Kidney epithelial cell (primary cell): ENCODE data around the gene SCGB1D1. TPM values are rescaled to one million over a fixed set of nuclear protein-coding genes. Genes with fewer than 3 reads are reported as not detected.

ENCODE experiments used
- DNase-seq: peaks from one replicate; pipeline ENCODE4 v3.0.0-alpha.2; 2010; ENCODE audit warnings: low read depth
- H3K27me3 ChIP-seq: 2 replicates; pipeline ENCODE4 v1.6.0; 2011; ENCODE audit warnings: low read length; ENCODE audit not compliant: control insufficient read depth, insufficient read depth
- H3K36me3 ChIP-seq: 2 replicates; pipeline ENCODE4 v1.5.1; 2011; ENCODE audit warnings: low read length; ENCODE audit not compliant: control insufficient read depth, insufficient read depth
- H3K4me3 ChIP-seq: 2 replicates; pipeline ENCODE4 v1.5.1; 2011; ENCODE audit warnings: low read depth, mild to moderate bottlenecking, control low read depth, low read length
- total RNA-seq: library from RNA; depleted of rRNA; stranded (reverse); fragments of >200 nt; gene quantifications from 2 replicates; pipeline ENCODE4 v1.2.3, GENCODE V29; 2015
- TF ChIP-seq, protein P1 (sequence below): IDR thresholded peaks from 2 replicates; pipeline ENCODE4 v1.5.1; 2011; ENCODE audit warnings: mild to moderate bottlenecking, moderate library complexity, low read length, control low read depth, inconsistent platforms; ENCODE audit not compliant: insufficient read depth, poor library complexity, severe bottlenecking

SCGB1D1 gene, protein sequence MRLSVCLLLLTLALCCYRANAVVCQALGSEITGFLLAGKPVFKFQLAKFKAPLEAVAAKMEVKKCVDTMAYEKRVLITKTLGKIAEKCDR
- not detected in 2 replicates for total RNA-seq

GRCh38 chr11:62190011-62190410 lies at the start of gene SCGB1D1:
Gene SCGB1D1, plus strand, starts transcription at chr11:62190216. Its CDS starts 69 bp downstream, at chr11:62190285.
- Histone ChIP-seq H3K4me3 (no peak within 1 kb of the TSS), H3K27me3 (peaks cover 9% of the 10 kb centered on the region), H3K36me3 (no peaks in the 10 kb centered on the region)
- TF ChIP-seq, protein P1, sequence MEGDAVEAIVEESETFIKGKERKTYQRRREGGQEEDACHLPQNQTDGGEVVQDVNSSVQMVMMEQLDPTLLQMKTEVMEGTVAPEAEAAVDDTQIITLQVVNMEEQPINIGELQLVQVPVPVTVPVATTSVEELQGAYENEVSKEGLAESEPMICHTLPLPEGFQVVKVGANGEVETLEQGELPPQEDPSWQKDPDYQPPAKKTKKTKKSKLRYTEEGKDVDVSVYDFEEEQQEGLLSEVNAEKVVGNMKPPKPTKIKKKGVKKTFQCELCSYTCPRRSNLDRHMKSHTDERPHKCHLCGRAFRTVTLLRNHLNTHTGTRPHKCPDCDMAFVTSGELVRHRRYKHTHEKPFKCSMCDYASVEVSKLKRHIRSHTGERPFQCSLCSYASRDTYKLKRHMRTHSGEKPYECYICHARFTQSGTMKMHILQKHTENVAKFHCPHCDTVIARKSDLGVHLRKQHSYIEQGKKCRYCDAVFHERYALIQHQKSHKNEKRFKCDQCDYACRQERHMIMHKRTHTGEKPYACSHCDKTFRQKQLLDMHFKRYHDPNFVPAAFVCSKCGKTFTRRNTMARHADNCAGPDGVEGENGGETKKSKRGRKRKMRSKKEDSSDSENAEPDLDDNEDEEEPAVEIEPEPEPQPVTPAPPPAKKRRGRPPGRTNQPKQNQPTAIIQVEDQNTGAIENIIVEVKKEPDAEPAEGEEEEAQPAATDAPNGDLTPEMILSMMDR: no peak
- DNase-seq: no peak

GRCh38 chr11:62140304-62141110 lies 49.5 kb upstream of the SCGB1D1 start:
- Histone ChIP-seq H3K36me3 (no peaks in the 10 kb centered on the region), H3K4me3 (no peak overlapping the region), H3K27me3 (no peaks in the 10 kb centered on the region)
- TF ChIP-seq, protein P1: no peak
- DNase-seq: no peak

- Histone ChIP-seq H3K4me3 (no peak overlapping the region), H3K27me3 (no peaks in the 10 kb centered on the region), H3K36me3 (peaks cover under 1% of the 10 kb centered on the region)
- TF ChIP-seq, protein P1: no peak
- no peak for DNase-seq
Measured at GRCh38 chr11:62141111-62142042, 48.6 kb upstream of the SCGB1D1 start.

GRCh38 chr11:62142043-62142375 lies 48.0 kb upstream of the SCGB1D1 start:
- DNase-seq: no peak
- Histone ChIP-seq H3K27me3 (no peaks in the 10 kb centered on the region), H3K36me3 (peaks cover 1% of the 10 kb centered on the region), H3K4me3 (no peak overlapping the region)
- TF ChIP-seq, protein P1: no peak

DNA sequence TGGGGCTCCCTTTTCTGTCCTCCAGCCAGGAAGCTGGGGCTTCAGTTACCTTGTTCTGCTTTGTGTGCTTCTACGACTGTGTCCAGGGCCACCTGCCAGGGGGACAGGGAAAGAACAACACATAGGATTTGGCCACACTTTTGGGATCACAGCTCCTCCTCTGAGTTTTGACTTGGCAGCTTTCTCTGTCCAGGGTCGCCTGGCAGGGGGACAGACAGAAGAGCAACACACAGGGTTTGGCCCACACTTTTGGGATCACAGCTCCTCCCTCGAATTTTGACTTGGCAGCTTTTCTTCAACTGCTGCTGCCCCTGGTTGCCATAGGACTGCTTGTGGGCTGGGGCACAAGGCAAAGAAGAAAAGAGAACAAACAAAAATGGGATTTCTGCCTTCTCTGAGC lies 47.1 kb upstream of the SCGB1D1 start:
- no peak for DNase-seq
- TF ChIP-seq, protein P1: no peak

More for the DNA sequence above, 47.1 kb upstream of the SCGB1D1 start:
- Histone ChIP-seq H3K27me3 (no peaks in the 10 kb centered on the region), H3K36me3 (peaks cover 2% of the 10 kb centered on the region), H3K4me3 (no peak overlapping the region)
